ENCODE data around the gene CCDC85C. TPM values are rescaled to one million over a fixed set of nuclear protein-coding genes. Genes with fewer than 3 reads are reported as not detected.
A peak's percentile ranks its signal among the peaks of the same experiment; 100 is the strongest.

Gene CCDC85C
- total and polyA plus RNA-seq, 2 of the 8 experiments (the other 6 are each of a cell fraction or from before 2014, with no cell fraction given): 16.8 to 35.8 TPM

DNA sequence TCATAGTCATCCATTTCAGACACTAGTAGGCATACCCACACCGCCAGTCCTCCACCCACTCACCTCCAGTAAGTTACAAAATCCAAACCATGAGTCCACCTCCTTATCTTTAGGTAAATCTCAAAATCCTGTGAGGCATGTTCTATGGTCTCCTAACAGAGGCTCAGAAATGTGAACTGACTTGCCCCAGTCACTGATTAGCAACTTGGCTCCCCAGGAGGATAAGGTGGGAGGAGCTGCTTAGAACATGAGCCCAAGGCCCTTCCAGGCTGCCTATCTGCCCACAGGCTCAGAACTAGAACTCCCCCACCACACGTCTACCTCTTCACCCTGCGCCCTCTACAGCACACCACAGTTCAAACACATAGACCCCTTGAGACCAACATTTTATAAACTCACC lies 143.2 kb downstream of the CCDC85C start:
- H3K79me1 ChIP-seq (ENCODE audit: low read depth, low read length): no peaks in the 10 kb centered on the region; the same call in 1 of the 2 replicates
- peaks cover 0 to 18% (median 12%) of the 10 kb centered on the region in 4 experiments; a peak in 5 of 7 replicates for H3K4me1 ChIP-seq (replicated peaks in 1 of 4; ENCODE audit: control insufficient read depth in 3 of 4, insufficient read depth in 4 of 4, low read length in 3 of 4)
- ChIA-PET CTCF (ENCODE audit: partially characterized antibody) (interaction anchor here (0.6 to 5.2 kb wide), 8 partner anchors 10 to 173 kb away, joined by 3 to 19 read pairs (median 7); no protein-coding TSS in a partner anchor), POLR2A (ENCODE audit: partially characterized antibody) (interaction anchor here (0.9 kb wide), 1 partner anchor 49 kb away, joined by 3 read pairs; no protein-coding TSS in a partner anchor)
- 0 out of 2 replicates have a peak overlapping the region, but pooled peaks have one; percentile 12 for H3K27ac ChIP-seq (ENCODE audit: low read depth, low read length)
- no peak overlapping the region for H2AK5ac ChIP-seq (ENCODE audit: low read depth, low read length)
- DNase-seq (ENCODE audit: low read depth in 1 of 2, low spot score in 2 of 2) (peak in 1 of 2 experiments; percentile 45), FAIRE-seq (peak; percentile 79)
- H3K23ac ChIP-seq (ENCODE audit: insufficient read length): no peak overlapping the region
- no peaks in the 10 kb centered on the region for H3K23me2 ChIP-seq (ENCODE audit: low read depth, low read length)
- H3K4me2 ChIP-seq (ENCODE audit: insufficient read depth in 1 of 2, low read depth in 2 of 2, low read length in 2 of 2): no peak overlapping the region
- peaks cover 0 to 7% of the 10 kb centered on the region in 2 experiments; a peak in 2 of 4 replicates for H3K79me2 ChIP-seq (ENCODE audit: control insufficient read depth in 1 of 2, insufficient read depth in 2 of 2, low read length in 2 of 2)
- H2AFZ ChIP-seq (ENCODE audit: low read length): no peak overlapping the region
- no peak overlapping the region for H3K9ac ChIP-seq (replicated peaks in 1 of 4; ENCODE audit: extremely low read depth in 1 of 4, low read depth in 3 of 4, low read length in 3 of 4)
- H4K5ac ChIP-seq (ENCODE audit: insufficient read length, low read depth, low read length): no peak overlapping the region
- H4K91ac ChIP-seq (replicated peaks; ENCODE audit: insufficient read length, low read length): no peak overlapping the region
- H3K27me3 ChIP-seq (replicated peaks in 1 of 4; ENCODE audit: control insufficient read depth in 3 of 4, extremely low read depth in 1 of 4, insufficient read depth in 3 of 4, low read length in 3 of 4): no peaks in the 10 kb centered on the region
- H4K20me1 ChIP-seq (replicated peaks in 1 of 2; ENCODE audit: control insufficient read depth in 1 of 2, insufficient read depth in 2 of 2, low read length in 2 of 2): no peaks in the 10 kb centered on the region
- H2BK15ac ChIP-seq (ENCODE audit: low read length): peak overlapping the region; percentile 8; the same call in 1 of the 2 replicates
- no peak overlapping the region for H2BK120ac ChIP-seq (replicated peaks; ENCODE audit: low read depth, low read length)
- no peaks in the 10 kb centered on the region for H3K9me3 ChIP-seq (ENCODE audit: insufficient read depth in 2 of 2, low read depth in 1 of 2, low read length in 1 of 2)
- no peak overlapping the region for H3K18ac ChIP-seq (ENCODE audit: extremely low read depth, low read length)
- no peak overlapping the region for H3K4me3 ChIP-seq (ENCODE audit: extremely low read depth in 1 of 4, insufficient read depth in 2 of 4, low read depth in 3 of 4, low read length in 4 of 4)
- no peak overlapping the region; the same call in 1 of the 2 replicates for H2BK20ac ChIP-seq (ENCODE audit: low read length)
- H2BK5ac ChIP-seq (ENCODE audit: low read depth, low read length): 0 out of 2 replicates have a peak overlapping the region, but pooled peaks have one; percentile 8
- H3K36me3 ChIP-seq (ENCODE audit: control insufficient read depth in 2 of 4, insufficient read depth in 4 of 4, low read length in 3 of 4): peaks cover 4 to 17% (median 8%) of the 10 kb centered on the region in 4 experiments; a peak in 6 of 8 replicates
- no peak overlapping the region for H2BK12ac ChIP-seq (ENCODE audit: low read depth, low read length)
- WGBS, 2 experiments (ENCODE audit: extremely low coverage in 1 of 2, insufficient coverage in 1 of 2, insufficient read length in 1 of 2, insufficient replicate concordance in 2 of 2, low coverage in 1 of 2, low lambda C conversion rate in 2 of 2, missing lambda C conversion rate in 1 of 2): 77% methylated on average over 3 of the region's 3 CpGs; no CpG with 5 or more reads in 1 of the 2 experiments
- H3K4ac ChIP-seq (replicated peaks; ENCODE audit: insufficient read length, low read depth, low read length): no peak overlapping the region
- H3K56ac ChIP-seq (replicated peaks; ENCODE audit: insufficient read length, low read depth, low read length): no peak overlapping the region
- no peak overlapping the region for H3K14ac ChIP-seq (ENCODE audit: insufficient read length)
- H4K8ac ChIP-seq (ENCODE audit: extremely low read depth, insufficient read depth, low read length): no peak overlapping the region
- TF ChIP-seq RAD21 (IDR thresholded peaks at IDR 0.05 in 1 of 2, conservative IDR thresholded peaks at IDR 0.05 in 1 of 2; ENCODE audit: low read depth in 2 of 2, low read length in 2 of 2): peak in 1 of 2 experiments; percentile 20; a peak in 1 of 4 replicates
- no peak for TF ChIP-seq RNF2 (IDR thresholded peaks at IDR 0.05; ENCODE audit: borderline replicate concordance, low read depth, low read length, missing control alignments, poor library complexity, severe bottlenecking)
- no peak for TF ChIP-seq FOSL1 (IDR thresholded peaks at IDR 0.05; ENCODE audit: insufficient read depth, low read depth, low read length)
- no peak for TF ChIP-seq SIRT6 (IDR thresholded peaks at IDR 0.05; ENCODE audit: low read length)
- TF ChIP-seq CEBPB (IDR thresholded peaks at IDR 0.05; ENCODE audit: low read depth, low read length): no peak
- TF ChIP-seq EZH2 (IDR thresholded peaks at IDR 0.05; ENCODE audit: low read depth, low read length, severe bottlenecking): no peak

All from H1 (cell line).